ENCODE data around the gene TAF1C. TPM values are rescaled to one million over a fixed set of nuclear protein-coding genes. Genes with fewer than 3 reads are reported as not detected.

The TAF1C gene
- 10 to 100 TPM; 11.0 to 28.3 (median 19.3) TPM for total RNA-seq
- long read RNA-seq, partial matches to known transcripts = 1 of 1 reads
- long read RNA-seq, other reads (novel, unspliced or antisense) = 0 of 1 reads

- TF ChIP-seq POLR2A (IDR thresholded peaks at IDR 0.05) (peak; percentile 16), CTCF (IDR thresholded peaks at IDR 0.05) (peak; percentile 91 to 95 (median 94))
- Histone ChIP-seq H3K27me3 (no peaks in the 10 kb centered on the region), H3K9me3 (no peaks in the 10 kb centered on the region), H3K27ac (peak within 1 kb of the TSS; percentile 33 to 74 (median 39)), H3K4me3 (peak within 1 kb of the TSS; percentile 90 to 99 (median 93)), H3K36me3 (peaks cover 0 to 12% (median under 1%) of the 10 kb centered on the region in 4 donors), H3K4me1 (peaks cover 0 to 8% (median 2%) of the 10 kb centered on the region in 4 donors)
- WGBS (ENCODE audit: insufficient coverage, low coverage, low lambda C conversion rate, missing lambda C conversion rate) = 0% methylated on average over 22 of the region's 55 CpGs
- peak; percentile 91 to 93 (median 92) for DNase-seq
- intact Hi-C loops (cut with DNase I) = loop anchor here (10.0 kb wide), 1 partner anchor 102 kb away; no protein-coding TSS in a partner anchor
- peak; percentile 96 to 99 (median 99) for ATAC-seq
Observed at GRCh38 chr16:84186685-84187437, at the start of gene TAF1C. Gene TAF1C (minus strand): TSS chr16:84187057. CDS start chr16:84184988, 2,069 bp downstream.

GRCh38 chr16:84234321-84235241, 47.7 kb upstream of the TAF1C start:
- Histone ChIP-seq H3K9me3 (no peaks in the 10 kb centered on the region), H3K4me3 (no peak overlapping the region), H3K27me3 (no peaks in the 10 kb centered on the region), H3K36me3 (no peaks in the 10 kb centered on the region), H3K27ac (no peak overlapping the region), H3K4me1 (no peaks in the 10 kb centered on the region)
- 50% methylated on average over 13 of the region's 21 CpGs for WGBS (ENCODE audit: insufficient coverage, low coverage, low lambda C conversion rate, missing lambda C conversion rate)
- intact Hi-C loops (cut with DNase I) = no loop called here
- ATAC-seq (peak in 1 of 4 donors; percentile 30), DNase-seq (no peak)
- no peak for TF ChIP-seq POLR2A (IDR thresholded peaks at IDR 0.05)
- no peak for TF ChIP-seq CTCF (IDR thresholded peaks at IDR 0.05)

- TF ChIP-seq POLR2A (IDR thresholded peaks at IDR 0.05) (no peak), CTCF (IDR thresholded peaks at IDR 0.05) (no peak)
- Histone ChIP-seq H3K27ac (no peak overlapping the region), H3K27me3 (no peaks in the 10 kb centered on the region), H3K9me3 (no peaks in the 10 kb centered on the region), H3K4me3 (no peak overlapping the region), H3K36me3 (no peaks in the 10 kb centered on the region), H3K4me1 (no peaks in the 10 kb centered on the region)
- 44% methylated on average over 5 of the region's 9 CpGs for WGBS (ENCODE audit: insufficient coverage, low coverage, low lambda C conversion rate, missing lambda C conversion rate)
- intact Hi-C loops (cut with DNase I) = no loop called here
- ATAC-seq (no peak), DNase-seq (no peak)
Observed at GRCh38 chr16:84233748-84234147, 46.9 kb upstream of the TAF1C start.

- intact Hi-C loops (cut with DNase I) = no loop called here
- no peak for TF ChIP-seq CTCF (IDR thresholded peaks at IDR 0.05)
- no peak for TF ChIP-seq POLR2A (IDR thresholded peaks at IDR 0.05)
- H3K27me3 ChIP-seq = no peaks in the 10 kb centered on the region
- no peaks in the 10 kb centered on the region for H3K36me3 ChIP-seq
- H3K4me3 ChIP-seq = no peak overlapping the region
- ATAC-seq (no peak), DNase-seq (no peak)
- 72% methylated on average over 5 of the region's 5 CpGs for WGBS (ENCODE audit: insufficient coverage, low coverage, low lambda C conversion rate, missing lambda C conversion rate)
- no peak overlapping the region for H3K27ac ChIP-seq
- H3K4me1 ChIP-seq = no peaks in the 10 kb centered on the region
- H3K9me3 ChIP-seq = no peaks in the 10 kb centered on the region
Observed at GRCh38 chr16:84232969-84233368, 46.1 kb upstream of the TAF1C start.
